GM13977 (cell line): ENCODE measurements around the gene KCNG2.

ENCODE experiments used
- DNase-seq: peaks from one replicate; pipeline ENCODE4 v3.0.0; 2012; ENCODE audit warnings: low spot score
- CTCF ChIP-seq: IDR thresholded peaks from 2 replicates; pipeline ENCODE4 v1.5.1; 2012; ENCODE audit warnings: mild to moderate bottlenecking, control low read depth; ENCODE audit not compliant: insufficient read depth; ENCODE audit errors: extremely low read depth, missing control alignments
- in situ Hi-C: fragments of 300-500 bp; cut with MboI; formaldehyde crosslinking; loops from one replicate; pipeline ENCODE4 v1.12.0; 2022; ENCODE audit warnings: low sequenced_read_pairs, low pct_unique_long_range_greater_than_20kb, mixed read lengths, inconsistent platforms; ENCODE audit not compliant: unreplicated experiment

The KCNG2 gene

GRCh38 chr18:79940126-79940813 lies 142.5 kb downstream of the KCNG2 start:
- in situ Hi-C loops, result no loop called here
- DNase-seq, result no peak
- TF ChIP-seq CTCF, result no peak

DNA sequence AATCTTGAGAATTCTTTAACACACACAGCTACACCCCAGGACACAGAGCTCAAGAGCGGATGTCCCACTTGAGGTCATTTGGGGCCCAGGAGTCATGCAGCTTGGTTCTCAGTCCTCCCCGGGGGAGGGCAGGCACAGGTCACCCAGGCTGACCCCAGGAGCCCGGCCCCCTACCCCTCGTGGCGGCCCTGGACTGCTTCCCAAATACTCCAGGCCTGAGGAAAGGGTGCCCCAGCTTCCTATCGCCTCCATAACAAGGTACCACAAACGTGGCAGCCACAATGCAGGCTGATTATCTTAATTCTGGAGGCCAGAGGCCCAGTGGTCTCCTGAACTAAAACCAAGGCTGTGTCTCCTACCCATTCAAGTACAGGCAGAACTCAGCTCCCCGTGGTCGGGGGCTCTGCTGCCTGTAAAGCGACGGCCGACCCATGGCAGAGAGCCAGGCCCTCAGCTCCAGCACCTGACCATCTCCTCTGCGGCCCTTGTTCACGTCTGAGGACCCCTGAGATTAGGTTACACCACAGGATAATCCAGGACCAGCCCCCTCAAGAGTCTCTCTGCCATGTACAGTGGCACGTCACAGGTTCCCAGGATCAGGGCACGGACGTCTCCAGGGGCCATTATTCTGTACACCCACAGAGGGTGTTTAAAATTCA lies 143.2 kb downstream of the KCNG2 start:
- no peak for TF ChIP-seq CTCF
- no peak for DNase-seq
- in situ Hi-C loops, result no loop called here

DNA sequence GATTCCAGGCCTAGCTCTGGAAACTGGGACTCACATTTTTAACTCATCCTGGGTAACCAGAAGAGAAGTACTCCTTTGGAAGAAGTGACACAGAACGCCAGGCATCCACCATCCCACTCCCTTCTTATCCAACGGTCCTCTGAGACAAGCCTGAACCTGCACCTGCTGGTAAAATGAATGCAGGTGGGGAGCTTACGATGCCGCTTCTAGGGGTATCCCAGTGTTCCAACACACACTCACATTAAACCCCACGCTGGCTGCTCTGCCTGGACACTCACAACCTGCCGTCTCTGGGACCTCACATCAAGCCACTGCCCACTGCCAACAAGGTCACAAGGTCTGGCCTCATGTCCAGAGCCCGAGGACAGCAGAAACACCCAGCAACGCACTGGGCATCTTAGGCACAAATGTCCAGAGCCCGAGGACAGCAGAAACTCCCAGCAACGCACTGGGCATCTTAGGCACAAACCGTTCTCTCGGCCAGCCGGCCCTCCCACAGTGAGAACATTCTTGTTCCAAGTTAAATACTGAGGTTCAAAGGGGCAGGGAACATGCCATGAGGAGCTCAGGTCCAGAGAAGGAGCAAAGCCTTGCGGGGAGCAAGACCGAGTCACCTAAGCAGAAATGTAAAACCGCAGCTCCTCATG lies 143.9 kb downstream of the KCNG2 start:
- no peak for TF ChIP-seq CTCF
- DNase-seq, result no peak
- in situ Hi-C loops, result no loop called here

DNA sequence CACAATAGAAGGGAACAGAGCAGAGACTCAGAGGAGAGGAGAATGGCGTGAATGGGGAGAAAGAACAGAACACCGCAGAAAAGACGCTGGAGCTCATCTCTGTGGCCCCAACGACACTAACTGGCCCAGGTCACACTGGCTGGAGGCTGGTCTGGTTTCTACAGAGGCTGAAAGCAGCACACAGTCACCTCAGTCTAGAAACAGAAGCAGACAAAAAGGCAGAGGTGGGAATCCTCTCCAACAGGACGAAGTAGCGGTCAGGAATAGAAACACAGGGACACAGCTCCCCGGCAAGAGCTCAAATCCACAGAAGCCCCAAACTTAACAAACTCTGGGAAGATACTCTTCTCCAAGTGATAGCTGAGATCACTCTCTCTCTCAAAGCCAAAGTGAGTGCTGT lies 144.5 kb downstream of the KCNG2 start:
- no peak for DNase-seq
- no peak for TF ChIP-seq CTCF
- in situ Hi-C loops, result no loop called here

DNA sequence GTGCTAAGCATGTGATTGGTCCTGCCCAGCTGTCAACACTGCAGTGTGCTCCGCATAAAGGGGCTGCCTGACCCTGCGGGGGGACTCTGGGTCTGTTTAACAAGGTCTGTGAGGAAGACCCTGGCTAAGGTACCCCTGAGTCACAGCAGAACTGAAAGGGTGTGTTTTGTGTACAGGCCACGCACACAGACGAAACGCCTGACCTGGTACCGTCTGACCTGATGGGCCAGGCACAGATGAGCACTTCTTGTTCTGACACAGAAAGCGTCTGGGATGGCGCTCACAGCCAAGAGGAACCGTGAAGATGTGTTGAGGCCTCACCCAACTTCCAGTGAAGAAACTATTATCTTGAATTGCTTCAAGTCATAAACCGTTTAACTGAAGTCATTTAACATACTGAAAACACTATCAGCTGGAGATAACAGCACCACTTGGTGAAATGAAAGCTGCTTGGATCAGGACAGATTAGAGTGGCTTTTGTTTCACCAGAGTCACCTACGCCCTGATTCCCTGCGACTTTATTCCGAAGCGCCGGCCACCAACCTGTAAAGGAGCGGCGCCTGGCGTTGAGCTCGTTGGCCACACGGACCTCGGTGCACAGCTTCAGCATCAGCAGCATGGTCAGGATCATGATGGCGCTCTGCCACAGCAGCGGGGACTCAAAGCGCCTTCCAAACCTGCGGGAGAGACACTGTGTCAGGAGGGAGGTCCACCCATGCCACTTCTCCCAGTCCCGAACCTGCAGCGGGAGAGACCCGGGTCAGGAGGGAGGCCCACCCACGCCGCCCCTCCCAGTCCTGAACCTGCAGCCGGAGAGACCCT lies 145.3 kb downstream of the KCNG2 start:
- TF ChIP-seq CTCF, result no peak
- in situ Hi-C loops, result no loop called here
- no peak for DNase-seq

- TF ChIP-seq CTCF, result no peak
- in situ Hi-C loops, result no loop called here
- DNase-seq, result no peak
Measured at GRCh38 chr18:79943608-79944125, 145.9 kb downstream of the KCNG2 start.
